GM18507 (cell line): Measurements from ENCODE around the gene CASKIN2.

Experiments used
- DNase-seq: peaks from one replicate; pipeline ENCODE4 v3.0.0; 2011; ENCODE audit warnings: low read depth; ENCODE audit not compliant: insufficient read length; ENCODE audit errors: extremely low spot score
- FAIRE-seq: peaks from 2 replicates; lab custom pipeline; 2011; peaks lifted over from hg19 to GRCh38; lab: Jason Lieb, UNC

The CASKIN2 gene

DNA sequence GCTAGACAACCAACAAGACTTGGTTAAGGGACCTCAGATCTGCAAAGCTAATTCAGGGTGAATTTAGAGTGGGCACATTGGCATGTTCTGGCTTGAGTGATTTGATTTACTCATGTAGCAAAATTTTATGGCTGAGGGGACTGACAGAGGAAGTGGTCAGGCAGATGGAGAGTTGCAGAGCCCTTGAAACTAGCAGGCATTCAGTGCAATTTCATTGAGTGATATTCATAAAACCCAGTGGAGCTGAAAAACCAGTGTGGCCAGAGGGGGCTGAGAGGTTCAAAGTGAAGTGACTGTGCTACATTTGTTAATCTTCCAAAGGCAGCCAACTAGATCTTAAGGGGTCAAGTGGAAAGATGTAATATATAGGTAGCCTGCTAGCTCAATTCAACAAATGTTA, 61.1 kb downstream of the CASKIN2 start:
- DNase-seq (peak; percentile 23), FAIRE-seq (peak; percentile 72)

DNA sequence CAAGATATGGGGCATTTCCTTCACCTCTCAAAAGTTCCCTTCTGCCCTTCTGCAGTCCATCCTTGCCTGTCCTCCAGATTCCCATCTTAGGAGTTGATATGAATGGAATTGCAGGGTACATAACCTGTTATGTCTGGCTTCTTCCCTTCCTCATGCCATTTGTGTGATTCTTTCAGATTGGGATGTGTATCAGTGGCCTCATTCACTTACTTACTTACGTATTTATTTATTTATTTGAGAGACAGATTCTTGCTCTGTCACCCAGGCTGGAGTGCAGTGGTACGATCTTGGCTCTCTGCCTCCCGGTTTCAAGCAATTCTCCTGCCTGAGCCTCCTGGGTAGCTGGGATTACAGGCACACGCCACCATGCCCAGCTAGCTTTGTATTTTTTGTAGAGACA, 65.1 kb downstream of the CASKIN2 start:
- DNase-seq = no peak
- FAIRE-seq = no peak
